DOHH2 (cell line): Measurements from ENCODE around the gene TSHZ2.

Source experiments
- EZH2phosphoT487 ChIP-seq: fragments of 200-600 bp; sonication (generic); IDR thresholded peaks from 2 replicates; pipeline ENCODE4 v1.6.1; 2017; ENCODE audit warnings: borderline replicate concordance, mild to moderate bottlenecking, antibody characterized with exemption, low read length, moderate library complexity, mixed read lengths
- TF ChIP-seq, protein P1 (sequence below): fragments of 200-600 bp; sonication (generic); IDR thresholded peaks from one replicate; pipeline ENCODE4 v1.5.1; 2014; ENCODE audit warnings: antibody characterized with exemption, mild to moderate bottlenecking, low read depth, low read length; ENCODE audit not compliant: poor library complexity, severe bottlenecking

DNA sequence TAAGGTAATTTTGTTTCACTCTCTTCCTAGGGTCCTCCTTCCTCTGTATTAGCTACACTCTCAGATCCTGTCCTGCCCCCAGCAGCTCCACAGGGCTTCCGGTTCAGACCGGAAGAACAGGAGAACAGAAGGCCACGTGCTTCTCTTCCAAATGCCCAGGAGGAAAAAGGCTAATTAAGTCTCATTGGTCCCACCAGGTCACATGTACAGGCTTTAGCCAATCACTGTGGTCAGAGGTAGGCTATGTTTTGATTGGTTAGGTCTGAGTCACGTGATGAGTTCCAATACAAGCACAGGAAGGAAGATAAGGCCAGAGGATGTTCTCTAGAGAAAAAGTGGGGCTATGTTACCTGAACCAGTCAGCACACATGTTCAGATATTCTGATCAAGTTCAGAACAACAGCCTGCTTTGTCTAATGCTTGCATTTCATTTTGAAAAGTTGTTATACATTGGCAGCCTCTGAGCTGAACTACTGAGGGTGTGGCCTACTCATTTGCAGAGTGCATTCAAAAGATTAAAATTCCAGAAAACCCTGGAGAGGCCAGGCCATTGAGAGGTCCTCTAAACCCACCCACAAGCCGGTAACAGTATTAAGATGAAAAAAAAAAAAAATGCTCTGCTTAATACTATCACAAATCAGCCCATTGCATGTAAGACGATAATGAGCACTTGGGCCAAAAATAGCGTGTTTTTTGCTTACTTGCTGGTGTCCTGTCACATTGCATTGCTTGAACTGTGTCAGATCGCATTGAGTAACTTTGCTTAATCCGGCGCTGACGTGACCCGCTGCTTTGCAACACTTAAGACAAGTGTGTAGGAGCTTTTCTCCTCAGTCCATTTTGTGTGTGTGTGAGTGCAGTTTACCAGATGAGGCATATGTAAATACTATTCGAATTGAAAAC lies 170.3 kb downstream of the TSHZ2 start:
- TF ChIP-seq, protein P1, sequence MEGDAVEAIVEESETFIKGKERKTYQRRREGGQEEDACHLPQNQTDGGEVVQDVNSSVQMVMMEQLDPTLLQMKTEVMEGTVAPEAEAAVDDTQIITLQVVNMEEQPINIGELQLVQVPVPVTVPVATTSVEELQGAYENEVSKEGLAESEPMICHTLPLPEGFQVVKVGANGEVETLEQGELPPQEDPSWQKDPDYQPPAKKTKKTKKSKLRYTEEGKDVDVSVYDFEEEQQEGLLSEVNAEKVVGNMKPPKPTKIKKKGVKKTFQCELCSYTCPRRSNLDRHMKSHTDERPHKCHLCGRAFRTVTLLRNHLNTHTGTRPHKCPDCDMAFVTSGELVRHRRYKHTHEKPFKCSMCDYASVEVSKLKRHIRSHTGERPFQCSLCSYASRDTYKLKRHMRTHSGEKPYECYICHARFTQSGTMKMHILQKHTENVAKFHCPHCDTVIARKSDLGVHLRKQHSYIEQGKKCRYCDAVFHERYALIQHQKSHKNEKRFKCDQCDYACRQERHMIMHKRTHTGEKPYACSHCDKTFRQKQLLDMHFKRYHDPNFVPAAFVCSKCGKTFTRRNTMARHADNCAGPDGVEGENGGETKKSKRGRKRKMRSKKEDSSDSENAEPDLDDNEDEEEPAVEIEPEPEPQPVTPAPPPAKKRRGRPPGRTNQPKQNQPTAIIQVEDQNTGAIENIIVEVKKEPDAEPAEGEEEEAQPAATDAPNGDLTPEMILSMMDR = no peak
- no peak for TF ChIP-seq EZH2phosphoT487
